K562 (cell line): ENCODE data around the gene LINGO4. TPM values are rescaled to one million over a fixed set of nuclear protein-coding genes. Genes with fewer than 3 reads are reported as not detected.
"Not testable (repeated sequence)": the region's sequence is repeated elsewhere in the genome, so short reads cannot be mapped to it uniquely, and the experiment has no call there.

Experiments used
- ATAC-seq: fragments of 200-7000 bp; cut with Tn5 transposase; 3 replicates; pipeline ENCODE4 v1.9.1; 2020; ENCODE audit warnings: moderate library complexity
- BruUV-seq: library from RNA; stranded (reverse); fragments of 400-500 nt; replicated peaks from 2 replicates; lab custom pipeline; 2021; lab: Mats Ljungman, UMichigan
- CTCF ChIA-PET: fragments of 300-600 bp; formaldehyde crosslinking; extraction: SDS; loops from one replicate; lab custom pipeline; 2021; ENCODE audit warnings: low intra/inter-chr PET ratio; lab: Yijun Ruan, JAX
- POLR2A ChIA-PET: fragments of 300-600, 350-650 bp; sonication (Branson Sonifier 250); formaldehyde crosslinking; extraction: SDS; loops from one replicate; lab custom pipeline; 2021; ENCODE audit warnings: antibody characterized with exemption, inconsistent platforms; lab: Yijun Ruan, JAX
- DNase-seq, 4 experiments: peaks; one replicate each; pipeline versions ENCODE4 v3.0.0 to v3.0.0-alpha.2; 2011 to 2018; ENCODE audit warnings: low spot score in 3 of 4, mixed read lengths in 3 of 4; ENCODE audit errors: extremely low read depth in 1 of 4
- FAIRE-seq: peaks from 2 replicates; lab custom pipeline; 2011; peaks lifted over from hg19 to GRCh38; lab: Jason Lieb, UNC
- H2AFZ ChIP-seq: 2 replicates; pipeline ENCODE4 v1.6.0; 2011; ENCODE audit warnings: low read depth, low read length, control low read depth, inconsistent platforms
- H3K27ac ChIP-seq: fragments of 200-600 bp; 3 replicates; pipeline ENCODE4 v1.8.0; 2011; ENCODE audit warnings: low read depth, mild to moderate bottlenecking, control low read depth, inconsistent platforms, low read length, moderate library complexity, mixed read lengths; ENCODE audit errors: extremely low read depth
- H3K27me3 ChIP-seq, 2 experiments: fragments of 300-600 bp in 1 of 2; 2 replicates in 1 of 2; 3 replicates in 1 of 2; pipeline versions ENCODE4 v1.6.0 to v1.8.0; 2011; ENCODE audit warnings: inconsistent platforms in 2 of 2, low read length in 2 of 2, mild to moderate bottlenecking in 1 of 2, mixed read lengths in 1 of 2, moderate library complexity in 1 of 2; ENCODE audit not compliant: control insufficient read depth in 2 of 2, insufficient read depth in 2 of 2
- H3K36me3 ChIP-seq: fragments of 300-600 bp; 3 replicates; pipeline ENCODE4 v1.8.0; 2011; ENCODE audit warnings: mild to moderate bottlenecking, low read length, inconsistent platforms; ENCODE audit not compliant: control insufficient read depth, insufficient read depth
- H3K4me1 ChIP-seq, 2 experiments: fragments of 200-600 bp in 1 of 2; replicated peaks in 1 of 2; 2 replicates in 1 of 2; 3 replicates in 1 of 2; pipeline versions ENCODE4 v1.5.1 to v1.8.0; 2011; ENCODE audit warnings: inconsistent platforms in 2 of 2, low read length in 2 of 2, mild to moderate bottlenecking in 1 of 2, mixed read lengths in 1 of 2, moderate library complexity in 1 of 2; ENCODE audit not compliant: control insufficient read depth in 2 of 2, insufficient read depth in 2 of 2
- H3K4me2 ChIP-seq: 2 replicates; pipeline ENCODE4 v1.6.1; 2011; ENCODE audit warnings: low read length, control low read depth, inconsistent platforms, mixed read lengths; ENCODE audit not compliant: insufficient read depth
- H3K4me3 ChIP-seq: fragments of 200-600 bp; sonication (generic), shearing (Covaris generic); 2 replicates; pipeline ENCODE4 v1.5.1; 2016; ENCODE audit warnings: control low read depth, inconsistent platforms
- H3K79me2 ChIP-seq: fragments of 200-600 bp; 3 replicates; pipeline ENCODE4 v1.8.0; 2011; ENCODE audit warnings: low read length, inconsistent platforms; ENCODE audit not compliant: control insufficient read depth, insufficient read depth
- H3K9ac ChIP-seq, 2 experiments: 2 replicates each; pipeline versions ENCODE4 v1.6.0 to v1.6.1; 2011; ENCODE audit warnings: low read depth in 2 of 2, low read length in 2 of 2, control low read depth in 1 of 2, inconsistent platforms in 1 of 2, mild to moderate bottlenecking in 1 of 2, mixed read lengths in 1 of 2; ENCODE audit not compliant: insufficient read depth in 1 of 2
- H3K9me1 ChIP-seq: one replicate; pipeline ENCODE4 v1.6.0; 2011; ENCODE audit warnings: inconsistent platforms, mild to moderate bottlenecking, low read length, moderate library complexity; ENCODE audit not compliant: control insufficient read depth, insufficient read depth
- H3K9me3 ChIP-seq: replicated peaks from 2 replicates; pipeline ENCODE4 v1.5.1; 2011; ENCODE audit warnings: low read depth, low read length, inconsistent platforms; ENCODE audit not compliant: control insufficient read depth, insufficient read depth
- H4K20me1 ChIP-seq: replicated peaks from 2 replicates; pipeline ENCODE4 v1.6.1; 2011; ENCODE audit warnings: low read length, inconsistent platforms, mixed read lengths; ENCODE audit not compliant: control insufficient read depth, insufficient read depth
- RHOXF2B ChIP-seq: fragments of 250-450 bp; sonication (Bioruptor Pico); conservative IDR thresholded peaks from 2 replicates; pipeline ENCODE4 v1.5.1; 2021
- WGBS: fragments of 100-300 bp; shearing (Covaris generic); methylation state at CpG from one replicate; pipeline ENCODE4 v1.1.6; 2016; ENCODE audit warnings: low coverage, mixed read lengths; ENCODE audit not compliant: insufficient coverage; ENCODE audit errors: missing lambda C conversion rate; 5-methylcytosine and 5-hydroxymethylcytosine counted together
- in situ Hi-C: fragments of 300-500 bp; cut with MboI; formaldehyde crosslinking; loops from 4 replicates; pipeline ENCODE4 v1.15.0; 2018; ENCODE audit warnings: inconsistent platforms, mixed read lengths
- intact Hi-C: fragments of 100-400 bp; cut with micrococcal nuclease; formaldehyde crosslinking; loops from 2 replicates; pipeline ENCODE4 v1.14.2; 2022
- polyA plus RNA-seq, 8 experiments: library from polyadenylated mRNA; depleted of rRNA in 4 of 8; stranded (reverse) in 5 of 8; unstranded in 3 of 8; fragments of >200 nt; fragmentation: Nextera tagmentation in 2 of 8; fragmentation: Illumina TruSeq in 1 of 8; extraction: Ambion mirVana in 2 of 8; extraction: Trizol in 1 of 8; gene quantifications; 2 replicates each; pipeline versions ENCODE4 v1.2.1 to v1.2.3, GENCODE V29; 2011 to 2014; ENCODE audit warnings: inconsistent platforms in 1 of 8, missing spikeins in 1 of 8
- total RNA-seq, 7 experiments: library from RNA; depleted of rRNA in 6 of 7; stranded (reverse); fragments of >200 nt in 6 of 7; fragmentation: Illumina TruSeq in 2 of 7; extraction: Trizol in 2 of 7; gene quantifications; 2 replicates each; pipeline versions ENCODE4 v1.2.1 to v1.2.3, GENCODE V29; 2011 to 2021; ENCODE audit warnings: low replicate concordance in 1 of 7
- TF ChIP-seq, protein P1 (sequence below): sonication (generic); formaldehyde crosslinking; IDR thresholded peaks from 2 replicates; pipeline ENCODE4 v1.8.0; 2022; ENCODE audit warnings: mild to moderate bottlenecking, missing genetic modification reagents, borderline replicate concordance

LINGO4 gene
- total and polyA plus RNA-seq, 9 of the 15 experiments (the other 6 are each of a cell fraction or from before 2014, with no cell fraction given), result not detected

DNA sequence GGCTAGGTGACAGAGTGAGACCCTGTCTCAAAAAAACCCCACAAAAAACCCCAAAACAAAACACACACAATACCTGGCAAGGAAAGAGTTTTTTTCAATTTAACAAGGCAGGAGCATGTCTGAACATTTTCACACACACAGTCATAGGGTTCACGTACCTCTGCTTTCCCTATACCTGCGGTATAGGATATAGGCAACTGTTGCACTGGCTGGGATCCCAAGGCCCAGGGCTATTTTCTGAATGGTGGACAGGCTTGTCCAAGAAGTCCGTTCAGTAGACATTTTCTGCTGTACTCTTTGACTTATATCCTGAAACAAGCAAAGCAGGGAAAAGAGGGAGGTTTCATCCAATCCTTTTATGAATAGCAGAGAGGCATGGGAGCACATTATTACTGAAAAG is 22.5 kb downstream of the LINGO4 start:
- no peak for FAIRE-seq
- H3K36me3 ChIP-seq, result peaks cover 7% of the 10 kb centered on the region; the same call in 2 of the 3 replicates
- no peaks in the 10 kb centered on the region for H3K79me2 ChIP-seq
- H3K4me3 ChIP-seq, result no peak overlapping the region
- H3K27ac ChIP-seq, result no peak overlapping the region
- ChIA-PET POLR2A (no interaction called here), CTCF (no interaction called here)
- in situ Hi-C loops, result no loop called here
- no peak overlapping the region for H2AFZ ChIP-seq
- H4K20me1 ChIP-seq, result no peaks in the 10 kb centered on the region
- H3K4me2 ChIP-seq, result no peak overlapping the region
- peaks cover 0 to 16% of the 10 kb centered on the region in 2 experiments; a peak in 3 of 5 replicates for H3K4me1 ChIP-seq
- no peaks in the 10 kb centered on the region for H3K9me1 ChIP-seq
- BruUV-seq, result no TSS peak
- no peak overlapping the region for H3K9ac ChIP-seq
- DNase-seq, result no peak
- H3K27me3 ChIP-seq, result no peaks in the 10 kb centered on the region
- no peaks in the 10 kb centered on the region for H3K9me3 ChIP-seq
- 63% methylated on average over 3 of the region's 3 CpGs for WGBS
- no peak for ATAC-seq
- intact Hi-C loops, result no loop called here
- no peak for TF ChIP-seq RHOXF2B (CRISPR knock-in tag)
- TF ChIP-seq, protein P1, sequence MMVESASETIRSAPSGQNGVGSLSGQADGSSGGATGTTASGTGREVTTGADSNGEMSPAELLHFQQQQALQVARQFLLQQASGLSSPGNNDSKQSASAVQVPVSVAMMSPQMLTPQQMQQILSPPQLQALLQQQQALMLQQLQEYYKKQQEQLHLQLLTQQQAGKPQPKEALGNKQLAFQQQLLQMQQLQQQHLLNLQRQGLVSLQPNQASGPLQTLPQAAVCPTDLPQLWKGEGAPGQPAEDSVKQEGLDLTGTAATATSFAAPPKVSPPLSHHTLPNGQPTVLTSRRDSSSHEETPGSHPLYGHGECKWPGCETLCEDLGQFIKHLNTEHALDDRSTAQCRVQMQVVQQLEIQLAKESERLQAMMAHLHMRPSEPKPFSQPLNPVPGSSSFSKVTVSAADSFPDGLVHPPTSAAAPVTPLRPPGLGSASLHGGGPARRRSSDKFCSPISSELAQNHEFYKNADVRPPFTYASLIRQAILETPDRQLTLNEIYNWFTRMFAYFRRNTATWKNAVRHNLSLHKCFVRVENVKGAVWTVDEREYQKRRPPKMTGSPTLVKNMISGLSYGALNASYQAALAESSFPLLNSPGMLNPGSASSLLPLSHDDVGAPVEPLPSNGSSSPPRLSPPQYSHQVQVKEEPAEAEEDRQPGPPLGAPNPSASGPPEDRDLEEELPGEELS, result no peak

DNA sequence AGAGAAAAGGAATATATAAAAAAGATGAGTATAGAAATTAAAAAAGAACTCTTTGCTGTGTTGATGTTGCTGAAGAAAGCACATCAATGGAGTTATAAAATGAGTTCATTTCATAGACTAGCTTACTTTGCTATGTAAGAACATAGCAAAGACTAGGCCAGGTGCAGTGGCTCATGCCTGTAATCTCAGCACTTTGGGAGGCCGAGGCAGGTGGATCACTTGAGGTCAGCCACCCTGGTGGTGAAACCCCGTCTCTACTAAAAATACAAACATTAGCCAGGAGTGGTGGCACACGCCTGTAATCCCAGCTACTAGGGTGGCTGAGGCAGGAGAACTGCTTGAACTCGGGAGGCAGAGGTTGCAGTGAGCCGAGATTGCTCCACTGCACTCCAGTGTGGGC is 23.2 kb downstream of the LINGO4 start:
- ATAC-seq, H3K79me2 ChIP-seq, H3K9me3 ChIP-seq, H3K4me3 ChIP-seq, H3K27ac ChIP-seq, H4K20me1 ChIP-seq, H3K36me3 ChIP-seq, BruUV-seq, H3K4me2 ChIP-seq, H3K9me1 ChIP-seq, H2AFZ ChIP-seq, H3K9ac ChIP-seq, CTCF ChIA-PET, H3K27me3 ChIP-seq, DNase-seq, intact Hi-C loops, FAIRE-seq, in situ Hi-C loops: not testable (repeated sequence)
- POLR2A ChIA-PET, result interaction anchor here (1.1 kb wide), 1 partner anchor 8 kb away, joined by 3 read pairs; no protein-coding TSS in a partner anchor
- H3K4me1 ChIP-seq, result peaks cover 0 to 16% of the 10 kb centered on the region in 2 experiments; a peak in 3 of 5 replicates
- WGBS, result 75% methylated on average over 5 of the region's 5 CpGs

DNA sequence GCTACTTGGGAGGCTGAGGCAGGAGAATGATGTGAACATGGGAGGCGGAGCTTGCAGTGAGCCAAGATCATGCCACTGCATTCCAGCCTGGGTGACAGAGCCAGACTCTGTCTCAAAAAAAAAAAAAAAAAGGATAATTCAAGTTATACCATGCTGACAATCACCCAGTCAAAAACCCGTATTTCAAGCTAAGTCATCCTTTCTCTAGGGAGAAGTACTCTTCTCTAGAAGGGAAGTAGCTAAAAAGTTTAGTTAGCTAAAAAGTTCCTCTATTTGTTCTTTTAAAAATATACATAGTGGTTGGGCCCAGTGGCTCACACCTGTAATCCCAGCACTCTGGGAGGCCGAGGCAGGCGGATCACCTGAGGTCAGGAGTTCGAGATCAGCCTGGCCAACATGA is 24.5 kb downstream of the LINGO4 start:
- H3K27ac ChIP-seq, FAIRE-seq, H3K9me3 ChIP-seq, CTCF ChIA-PET, H3K4me2 ChIP-seq, H3K36me3 ChIP-seq, H3K27me3 ChIP-seq, H3K79me2 ChIP-seq, BruUV-seq, H3K9ac ChIP-seq, in situ Hi-C loops, H3K9me1 ChIP-seq, ATAC-seq, H4K20me1 ChIP-seq, DNase-seq, H2AFZ ChIP-seq, H3K4me3 ChIP-seq, intact Hi-C loops: not testable (repeated sequence)
- H3K4me1 ChIP-seq, result peaks cover 7 to 27% of the 10 kb centered on the region in 2 experiments; a peak in 4 of 5 replicates
- POLR2A ChIA-PET, result interaction anchor here (0.6 kb wide), 1 partner anchor 30 kb away, joined by 3 read pairs; no protein-coding TSS in a partner anchor
- 75% methylated on average over 4 of the region's 5 CpGs for WGBS
